22Rv1 (cell line): ENCODE results near the gene DLG5.

Experiments used
- ZFX ChIP-seq: fragments of 450-650 bp; IDR thresholded peaks from 2 replicates; pipeline ENCODE4 v1.6.1; 2017; ENCODE audit warnings: antibody characterized with exemption, borderline replicate concordance
- TF ChIP-seq, protein P1 (sequence below): fragments of 450-650 bp; IDR thresholded peaks from 2 replicates; pipeline ENCODE4 v1.5.1; 2017; ENCODE audit warnings: mild to moderate bottlenecking

GRCh38 chr10:77872151-77872946 is 54.2 kb downstream of the DLG5 start:
- TF ChIP-seq, protein P1, sequence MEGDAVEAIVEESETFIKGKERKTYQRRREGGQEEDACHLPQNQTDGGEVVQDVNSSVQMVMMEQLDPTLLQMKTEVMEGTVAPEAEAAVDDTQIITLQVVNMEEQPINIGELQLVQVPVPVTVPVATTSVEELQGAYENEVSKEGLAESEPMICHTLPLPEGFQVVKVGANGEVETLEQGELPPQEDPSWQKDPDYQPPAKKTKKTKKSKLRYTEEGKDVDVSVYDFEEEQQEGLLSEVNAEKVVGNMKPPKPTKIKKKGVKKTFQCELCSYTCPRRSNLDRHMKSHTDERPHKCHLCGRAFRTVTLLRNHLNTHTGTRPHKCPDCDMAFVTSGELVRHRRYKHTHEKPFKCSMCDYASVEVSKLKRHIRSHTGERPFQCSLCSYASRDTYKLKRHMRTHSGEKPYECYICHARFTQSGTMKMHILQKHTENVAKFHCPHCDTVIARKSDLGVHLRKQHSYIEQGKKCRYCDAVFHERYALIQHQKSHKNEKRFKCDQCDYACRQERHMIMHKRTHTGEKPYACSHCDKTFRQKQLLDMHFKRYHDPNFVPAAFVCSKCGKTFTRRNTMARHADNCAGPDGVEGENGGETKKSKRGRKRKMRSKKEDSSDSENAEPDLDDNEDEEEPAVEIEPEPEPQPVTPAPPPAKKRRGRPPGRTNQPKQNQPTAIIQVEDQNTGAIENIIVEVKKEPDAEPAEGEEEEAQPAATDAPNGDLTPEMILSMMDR: no peak
- TF ChIP-seq ZFX: no peak
